ENCODE results near the gene CCDC175. TPM values are rescaled to one million over a fixed set of nuclear protein-coding genes. Genes with fewer than 3 reads are reported as not detected.

The CCDC175 gene
- total RNA-seq, 1 donor from 2014 or later: not detected

- Histone ChIP-seq H3K27me3 (no peaks in the 10 kb centered on the region), H3K36me3 (no peaks in the 10 kb centered on the region), H3K4me3 (no peak overlapping the region), H3K27ac (no peak overlapping the region), H3K4me1 (no peaks in the 10 kb centered on the region), H3K9me3 (no peaks in the 10 kb centered on the region)
- intact Hi-C loops (cut with DNase I): no loop called here
- TF ChIP-seq CTCF (IDR thresholded peaks at IDR 0.05): no peak
- DNase-seq (ENCODE audit: low spot score in 2 of 2): no peak
Measured at GRCh38 chr14:59582845-59583509, 6.4 kb upstream of the CCDC175 start.

DNA sequence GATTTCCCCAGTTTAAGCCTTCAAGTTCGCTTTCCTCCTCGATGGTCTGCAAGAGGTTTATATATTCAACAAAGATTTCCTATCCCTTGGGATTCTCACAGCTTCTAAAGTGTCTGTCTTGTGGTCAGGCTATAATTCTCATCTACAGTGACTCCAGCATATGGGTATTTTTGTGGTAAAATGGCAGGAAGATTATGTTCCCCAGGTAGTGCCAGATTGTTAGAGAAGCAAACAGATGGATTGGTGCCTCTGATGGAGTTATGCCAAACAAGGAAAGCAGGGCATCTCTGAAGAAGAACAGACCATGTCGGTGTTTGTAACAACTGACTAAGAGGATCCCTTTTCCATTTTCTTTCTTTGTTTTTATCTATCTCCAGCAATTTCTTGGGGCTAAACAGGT lies 5.5 kb upstream of the CCDC175 start:
- H3K27me3 ChIP-seq: no peaks in the 10 kb centered on the region
- no peak overlapping the region for H3K4me3 ChIP-seq
- no peak for TF ChIP-seq CTCF (IDR thresholded peaks at IDR 0.05)
- intact Hi-C loops (cut with DNase I): no loop called here
- H3K36me3 ChIP-seq: no peaks in the 10 kb centered on the region
- H3K27ac ChIP-seq: no peak overlapping the region
- no peak for DNase-seq (ENCODE audit: low spot score in 2 of 2)
- no peaks in the 10 kb centered on the region for H3K4me1 ChIP-seq
- no peaks in the 10 kb centered on the region for H3K9me3 ChIP-seq

GRCh38 chr14:59580911-59581310 lies 4.3 kb upstream of the CCDC175 start:
- DNase-seq (ENCODE audit: low spot score in 2 of 2): no peak
- H3K9me3 ChIP-seq: no peaks in the 10 kb centered on the region
- no peak overlapping the region for H3K4me3 ChIP-seq
- no peak for TF ChIP-seq CTCF (IDR thresholded peaks at IDR 0.05)
- intact Hi-C loops (cut with DNase I): no loop called here
- H3K36me3 ChIP-seq: no peaks in the 10 kb centered on the region
- H3K27me3 ChIP-seq: no peaks in the 10 kb centered on the region
- no peaks in the 10 kb centered on the region for H3K4me1 ChIP-seq
- H3K27ac ChIP-seq: no peak overlapping the region

GRCh38 chr14:59570122-59570521 lies 6.5 kb downstream of the CCDC175 start:
- Histone ChIP-seq H3K27me3 (no peaks in the 10 kb centered on the region), H3K4me1 (no peaks in the 10 kb centered on the region), H3K9me3 (no peaks in the 10 kb centered on the region), H3K36me3 (no peaks in the 10 kb centered on the region), H3K4me3 (no peak overlapping the region), H3K27ac (no peak overlapping the region)
- no peak for DNase-seq (ENCODE audit: low spot score in 2 of 2)
- TF ChIP-seq CTCF (IDR thresholded peaks at IDR 0.05): no peak
- intact Hi-C loops (cut with DNase I): no loop called here

DNA sequence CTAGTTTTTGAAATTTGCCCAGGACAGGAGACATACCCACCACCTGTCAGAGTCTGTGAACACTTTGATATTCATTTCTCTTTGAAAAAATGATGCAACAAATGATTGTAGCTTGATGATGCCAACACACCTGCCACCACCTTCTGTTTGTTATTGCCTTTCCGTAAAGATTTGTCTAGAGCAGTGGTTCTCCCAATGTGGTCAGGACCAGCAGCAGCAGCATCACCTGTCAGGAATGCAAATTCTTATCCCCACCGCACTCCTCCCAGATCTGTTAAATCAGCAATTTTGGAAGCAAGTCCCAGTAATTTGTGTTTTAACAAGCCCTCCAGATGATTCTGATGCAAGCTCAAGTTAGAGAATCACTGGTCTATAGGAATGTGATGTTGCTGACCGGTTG lies 9.9 kb downstream of the CCDC175 start:
- H3K4me3 ChIP-seq: no peak overlapping the region
- no peak for TF ChIP-seq CTCF (IDR thresholded peaks at IDR 0.05)
- intact Hi-C loops (cut with DNase I): no loop called here

GRCh38 chr14:59566296-59566695 lies 10.3 kb downstream of the CCDC175 start:
- Histone ChIP-seq H3K27me3 (no peaks in the 10 kb centered on the region), H3K36me3 (no peaks in the 10 kb centered on the region), H3K4me1 (no peaks in the 10 kb centered on the region), H3K4me3 (no peak overlapping the region), H3K9me3 (no peaks in the 10 kb centered on the region), H3K27ac (no peak overlapping the region)
- TF ChIP-seq CTCF (IDR thresholded peaks at IDR 0.05): no peak
- intact Hi-C loops (cut with DNase I): no loop called here
- no peak for DNase-seq (ENCODE audit: low spot score in 2 of 2)

More for the DNA sequence above, 9.9 kb downstream of the CCDC175 start:
- H3K27ac ChIP-seq: no peak overlapping the region
- H3K4me1 ChIP-seq: no peaks in the 10 kb centered on the region
- no peaks in the 10 kb centered on the region for H3K9me3 ChIP-seq
- H3K27me3 ChIP-seq: no peaks in the 10 kb centered on the region
- no peaks in the 10 kb centered on the region for H3K36me3 ChIP-seq
- DNase-seq (ENCODE audit: low spot score in 2 of 2): no peak
